SU-DHL-6 (cell line): Measurements from ENCODE around the gene CARD10.

Experiments
- H2AFZ ChIP-seq: fragments of 200-600 bp; sonication (generic); 2 replicates; pipeline ENCODE4 v1.6.1; 2014; ENCODE audit warnings: low read depth, mild to moderate bottlenecking, moderate library complexity, mixed read lengths, antibody characterized with exemption, low read length; ENCODE audit not compliant: severe bottlenecking
- H3F3A ChIP-seq: fragments of 200-600 bp; shearing (Covaris generic); 2 replicates; pipeline ENCODE4 v1.6.0; 2016; ENCODE audit warnings: antibody characterized with exemption, mild to moderate bottlenecking; ENCODE audit not compliant: insufficient read depth
- H3K27ac ChIP-seq: fragments of 200-600 bp; sonication (generic); 2 replicates; pipeline ENCODE4 v1.5.1; 2016; ENCODE audit warnings: low read depth, mild to moderate bottlenecking, low read length, moderate library complexity, mixed read lengths
- H3K27me3 ChIP-seq: fragments of 200-600 bp; sonication (generic), shearing (Covaris generic); 2 replicates; pipeline ENCODE4 v1.6.0; 2014; ENCODE audit warnings: mild to moderate bottlenecking, low read length
- H3K36me3 ChIP-seq: fragments of 200-600 bp; sonication (generic); 2 replicates; pipeline ENCODE4 v1.6.1; 2014; ENCODE audit warnings: mild to moderate bottlenecking, low read length, mixed read lengths
- H3K4me2 ChIP-seq: fragments of 300-600, 200-600 bp; shearing (Covaris generic), sonication (generic); 2 replicates; pipeline ENCODE4 v1.6.0; 2014; ENCODE audit warnings: low read length, low read depth, mild to moderate bottlenecking; ENCODE audit not compliant: poor library complexity, severe bottlenecking
- H3K4me3 ChIP-seq: fragments of 200-600 bp; sonication (generic); 2 replicates; pipeline ENCODE4 v1.5.1; 2014; ENCODE audit warnings: antibody characterized with exemption, low read length, mild to moderate bottlenecking, mixed read lengths; ENCODE audit not compliant: insufficient read depth, poor library complexity, severe bottlenecking
- H3K79me2 ChIP-seq: fragments of 200-600 bp; sonication (generic); 2 replicates; pipeline ENCODE4 v1.6.1; 2014; ENCODE audit warnings: mild to moderate bottlenecking, low read length, moderate library complexity; ENCODE audit not compliant: insufficient read depth
- H3K9ac ChIP-seq: fragments of 200-600 bp; sonication (generic); 2 replicates; pipeline ENCODE4 v1.7.0; 2014; ENCODE audit warnings: mild to moderate bottlenecking, low read length
- H3K9me2 ChIP-seq: fragments of 200-600 bp; sonication (generic); replicated peaks from 2 replicates; pipeline ENCODE4 v1.6.1; 2014; ENCODE audit warnings: low read length; ENCODE audit not compliant: insufficient read depth
- H3K9me3 ChIP-seq: fragments of 200-600 bp; sonication (generic); 2 replicates; pipeline ENCODE4 v1.6.1; 2014; ENCODE audit warnings: low read length, mixed read lengths; ENCODE audit not compliant: insufficient read depth
- H4K20me1 ChIP-seq: fragments of 200-600 bp; sonication (generic); 2 replicates; pipeline ENCODE4 v1.6.1; 2014; ENCODE audit warnings: low read depth, mild to moderate bottlenecking, antibody characterized with exemption, low read length, moderate library complexity, mixed read lengths
- EZH2phosphoT487 ChIP-seq: fragments of 200-600 bp; sonication (generic), shearing (Covaris generic); conservative IDR thresholded peaks from 2 replicates; pipeline ENCODE4 v1.6.1; 2018; ENCODE audit warnings: mild to moderate bottlenecking, antibody characterized with exemption, low read length, moderate library complexity, mixed read lengths
- TF ChIP-seq, protein P1 (sequence below): fragments of 200-600 bp; sonication (generic); IDR thresholded peaks from one replicate; pipeline ENCODE4 v1.5.1; 2017; ENCODE audit warnings: antibody characterized with exemption, mild to moderate bottlenecking, low read length, moderate library complexity; ENCODE audit not compliant: insufficient read depth, poor library complexity, severe bottlenecking

CARD10 gene

DNA sequence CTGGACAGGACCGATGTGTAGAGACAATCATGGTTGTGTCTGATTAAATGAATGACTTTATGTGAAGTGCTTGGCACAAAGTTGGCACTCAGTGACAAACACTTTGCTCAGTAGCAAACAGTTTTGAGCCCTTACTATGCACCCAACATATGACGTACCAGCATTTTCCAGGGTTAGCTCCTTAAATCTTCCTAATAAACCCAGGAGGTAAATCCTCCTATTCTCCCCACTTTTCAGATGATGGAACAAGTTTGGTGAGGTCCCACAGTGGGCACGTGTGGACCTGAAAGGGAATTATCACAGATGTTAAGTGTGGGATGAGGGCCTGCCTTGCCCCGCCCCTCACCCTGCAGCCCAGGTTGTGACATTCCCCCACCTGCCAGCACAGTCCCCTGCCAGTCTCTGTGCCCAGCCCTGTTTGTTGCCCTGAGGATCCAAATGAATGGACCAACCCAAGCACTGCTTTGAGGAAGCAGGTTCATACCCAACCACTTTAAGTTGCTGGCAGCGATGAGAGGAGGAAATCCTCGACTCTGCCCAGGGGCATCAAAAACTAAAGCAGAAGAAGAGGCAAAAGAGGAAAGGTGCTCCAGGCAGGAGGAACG lies 6.6 kb upstream of the CARD10 start:
- Histone ChIP-seq H3K79me2 (no peaks in the 10 kb centered on the region), H3K4me3 (no peak overlapping the region), H3K27ac (no peak overlapping the region), H3K36me3 (no peaks in the 10 kb centered on the region), H3K9me2 (no peaks in the 10 kb centered on the region), H3K9me3 (no peaks in the 10 kb centered on the region), H2AFZ (no peak overlapping the region), H3F3A (no peaks in the 10 kb centered on the region), H3K9ac (no peak overlapping the region), H3K27me3 (no peaks in the 10 kb centered on the region), H4K20me1 (no peaks in the 10 kb centered on the region), H3K4me2 (no peak overlapping the region)
- no peak for TF ChIP-seq EZH2phosphoT487
- TF ChIP-seq, protein P1, sequence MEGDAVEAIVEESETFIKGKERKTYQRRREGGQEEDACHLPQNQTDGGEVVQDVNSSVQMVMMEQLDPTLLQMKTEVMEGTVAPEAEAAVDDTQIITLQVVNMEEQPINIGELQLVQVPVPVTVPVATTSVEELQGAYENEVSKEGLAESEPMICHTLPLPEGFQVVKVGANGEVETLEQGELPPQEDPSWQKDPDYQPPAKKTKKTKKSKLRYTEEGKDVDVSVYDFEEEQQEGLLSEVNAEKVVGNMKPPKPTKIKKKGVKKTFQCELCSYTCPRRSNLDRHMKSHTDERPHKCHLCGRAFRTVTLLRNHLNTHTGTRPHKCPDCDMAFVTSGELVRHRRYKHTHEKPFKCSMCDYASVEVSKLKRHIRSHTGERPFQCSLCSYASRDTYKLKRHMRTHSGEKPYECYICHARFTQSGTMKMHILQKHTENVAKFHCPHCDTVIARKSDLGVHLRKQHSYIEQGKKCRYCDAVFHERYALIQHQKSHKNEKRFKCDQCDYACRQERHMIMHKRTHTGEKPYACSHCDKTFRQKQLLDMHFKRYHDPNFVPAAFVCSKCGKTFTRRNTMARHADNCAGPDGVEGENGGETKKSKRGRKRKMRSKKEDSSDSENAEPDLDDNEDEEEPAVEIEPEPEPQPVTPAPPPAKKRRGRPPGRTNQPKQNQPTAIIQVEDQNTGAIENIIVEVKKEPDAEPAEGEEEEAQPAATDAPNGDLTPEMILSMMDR, result no peak

- Histone ChIP-seq H3K9ac (no peak overlapping the region), H2AFZ (no peak overlapping the region), H4K20me1 (no peaks in the 10 kb centered on the region), H3K27ac (no peak overlapping the region), H3K9me2 (no peaks in the 10 kb centered on the region), H3K27me3 (no peaks in the 10 kb centered on the region), H3F3A (no peaks in the 10 kb centered on the region), H3K4me2 (no peak overlapping the region), H3K4me3 (no peak overlapping the region), H3K79me2 (no peaks in the 10 kb centered on the region), H3K9me3 (no peaks in the 10 kb centered on the region), H3K36me3 (no peaks in the 10 kb centered on the region)
- no peak for TF ChIP-seq EZH2phosphoT487
- TF ChIP-seq, protein P1, result no peak
Observed at GRCh38 chr22:37525073-37525745, 6.0 kb upstream of the CARD10 start.

DNA sequence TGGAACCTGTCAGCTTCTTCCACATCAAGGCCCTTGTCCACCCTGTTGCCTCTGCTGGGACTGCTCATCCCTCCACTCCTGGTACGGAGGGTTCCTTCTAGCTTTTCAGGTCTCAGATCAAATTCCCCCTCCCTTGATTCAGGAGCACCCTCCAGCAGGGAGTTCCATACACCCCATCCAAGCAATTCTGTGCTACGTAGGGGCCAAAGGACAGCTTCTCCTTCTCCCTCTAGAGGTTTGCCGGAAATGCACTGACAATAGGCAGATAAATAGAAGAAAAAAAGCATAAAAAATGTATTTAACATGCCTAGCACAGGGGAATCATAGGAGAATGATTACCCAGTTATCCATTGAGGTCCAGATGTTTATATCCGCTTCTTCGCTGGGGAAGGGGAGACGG lies 3.3 kb upstream of the CARD10 start:
- Histone ChIP-seq H4K20me1 (no peaks in the 10 kb centered on the region), H3K9me2 (no peaks in the 10 kb centered on the region), H3K4me3 (no peak overlapping the region), H3K27me3 (no peaks in the 10 kb centered on the region), H3K36me3 (no peaks in the 10 kb centered on the region), H3K79me2 (no peaks in the 10 kb centered on the region), H3F3A (no peaks in the 10 kb centered on the region), H3K9me3 (no peaks in the 10 kb centered on the region), H3K27ac (no peak overlapping the region), H3K4me2 (no peak overlapping the region), H3K9ac (no peak overlapping the region), H2AFZ (no peak overlapping the region)
- TF ChIP-seq, protein P1, result no peak
- TF ChIP-seq EZH2phosphoT487, result no peak
